Naive thymus-derived CD8-positive, alpha-beta T cell (primary cell): Measurements from ENCODE around the gene HS3ST5. TPM values are rescaled to one million over a fixed set of nuclear protein-coding genes. Genes with fewer than 3 reads are reported as not detected.
"Not testable (repeated sequence)": the region's sequence is repeated elsewhere in the genome, so short reads cannot be mapped to it uniquely, and the experiment has no call there.

ENCODE experiments used
- ATAC-seq, 2 donors: fragments of 150-1000 bp; cut with Tn5 transposase in 1 of 2; sonication (Bioruptor Pico), chemical (Tn5 transposase) in 1 of 2; 1 replicate in 1 of 2; 2 replicates in 1 of 2; pipeline ENCODE4 v1.10.0; 2021; ENCODE audit warnings: mild to moderate bottlenecking in 2 of 2, moderate library complexity in 2 of 2
- POLR2A ChIA-PET: fragments of 350-600 bp; sonication (Branson Sonifier 250); formaldehyde crosslinking; loops from one replicate; lab custom pipeline; 2021; ENCODE audit warnings: antibody characterized with exemption; lab: Charles Lee
- DNase-seq, 10 donors: peaks; one replicate each; pipeline versions ENCODE4 v3.0.0 to v3.0.0-alpha.2; 2020 to 2022
- H3K27ac Mint-ChIP-seq, 10 donors: one replicate each; pipeline ENCODE4 v1.8.0; 2020 to 2022; ENCODE audit warnings: mild to moderate bottlenecking in 10 of 10, mixed read lengths in 10 of 10, moderate library complexity in 4 of 10, inconsistent platforms in 1 of 10
- H3K27me3 Mint-ChIP-seq, 5 donors: one replicate each; pipeline ENCODE4 v1.8.0; 2021 to 2022; ENCODE audit warnings: mixed read lengths in 5 of 5
- H3K36me3 Mint-ChIP-seq, 3 donors: one replicate each; pipeline ENCODE4 v1.8.0; 2020 to 2022; ENCODE audit warnings: mixed read lengths in 3 of 3, mild to moderate bottlenecking in 2 of 3, inconsistent platforms in 1 of 3
- H3K4me1 Mint-ChIP-seq, 4 donors: one replicate each; pipeline ENCODE4 v1.8.0; 2021 to 2022; ENCODE audit warnings: mixed read lengths in 4 of 4
- H3K4me3 Mint-ChIP-seq, 10 donors: one replicate each; pipeline ENCODE4 v1.8.0; 2020 to 2022; ENCODE audit warnings: mild to moderate bottlenecking in 10 of 10, mixed read lengths in 10 of 10, moderate library complexity in 6 of 10, inconsistent platforms in 1 of 10
- H3K9me3 Mint-ChIP-seq, 9 donors: one replicate each; pipeline ENCODE4 v1.8.0; 2020 to 2022; ENCODE audit warnings: mixed read lengths in 9 of 9, mild to moderate bottlenecking in 3 of 9, inconsistent platforms in 1 of 9, moderate library complexity in 1 of 9
- polyA plus RNA-seq, 3 donors: library from polyadenylated mRNA; unstranded; fragments of 300-500 nt; fragmentation: Illumina TruSeq; gene quantifications; one replicate each; pipeline ENCODE4 v1.2.3, GENCODE V29; 2021
- total RNA-seq, 8 experiments: library from RNA in 2 of 8; stranded (reverse) in 2 of 8; gene quantifications; one replicate each; pipeline ENCODE4 v1.2.3 and lab custom pipeline; 2021 to 2026

The HS3ST5 gene
- total and polyA plus RNA-seq, 5 experiments from 2014 or later: not detected

GRCh38 chr6:114247101-114247500, 95.7 kb downstream of the HS3ST5 start:
- H3K36me3 Mint-ChIP-seq: no peaks in the 10 kb centered on the region
- no peak overlapping the region for H3K4me3 Mint-ChIP-seq
- H3K27ac Mint-ChIP-seq: no peak overlapping the region
- H3K27me3 Mint-ChIP-seq: peaks cover 0 to 1% (median 0%) of the 10 kb centered on the region in 5 donors
- no peaks in the 10 kb centered on the region for H3K4me1 Mint-ChIP-seq
- DNase-seq (no peak), ATAC-seq (no peak)
- H3K9me3 Mint-ChIP-seq: peaks cover 0 to 8% (median 0%) of the 10 kb centered on the region in 9 donors
- POLR2A ChIA-PET: no interaction called here

- no peak overlapping the region for H3K4me3 Mint-ChIP-seq
- ATAC-seq: no peak
- no peak for DNase-seq
- no peak overlapping the region for H3K27ac Mint-ChIP-seq
- H3K27me3 Mint-ChIP-seq: peaks cover 0 to 1% (median 0%) of the 10 kb centered on the region in 5 donors
- peaks cover 0 to 8% (median 0%) of the 10 kb centered on the region in 9 donors for H3K9me3 Mint-ChIP-seq
- POLR2A ChIA-PET: no interaction called here
- no peaks in the 10 kb centered on the region for H3K4me1 Mint-ChIP-seq
- no peaks in the 10 kb centered on the region for H3K36me3 Mint-ChIP-seq
Measured at GRCh38 chr6:114240796-114241195, 102.0 kb downstream of the HS3ST5 start.

- H3K9me3 Mint-ChIP-seq: peaks cover 0 to 5% (median 0%) of the 10 kb centered on the region in 9 donors
- DNase-seq (no peak), ATAC-seq (no peak)
- no peaks in the 10 kb centered on the region for H3K36me3 Mint-ChIP-seq
- H3K4me1 Mint-ChIP-seq: no peaks in the 10 kb centered on the region
- POLR2A ChIA-PET: no interaction called here
- H3K27me3 Mint-ChIP-seq: peaks cover 0 to 4% (median 0%) of the 10 kb centered on the region in 5 donors
- H3K27ac Mint-ChIP-seq: no peak overlapping the region
- H3K4me3 Mint-ChIP-seq: no peak overlapping the region
Measured at GRCh38 chr6:114228675-114229074, 114.1 kb downstream of the HS3ST5 start.

DNA sequence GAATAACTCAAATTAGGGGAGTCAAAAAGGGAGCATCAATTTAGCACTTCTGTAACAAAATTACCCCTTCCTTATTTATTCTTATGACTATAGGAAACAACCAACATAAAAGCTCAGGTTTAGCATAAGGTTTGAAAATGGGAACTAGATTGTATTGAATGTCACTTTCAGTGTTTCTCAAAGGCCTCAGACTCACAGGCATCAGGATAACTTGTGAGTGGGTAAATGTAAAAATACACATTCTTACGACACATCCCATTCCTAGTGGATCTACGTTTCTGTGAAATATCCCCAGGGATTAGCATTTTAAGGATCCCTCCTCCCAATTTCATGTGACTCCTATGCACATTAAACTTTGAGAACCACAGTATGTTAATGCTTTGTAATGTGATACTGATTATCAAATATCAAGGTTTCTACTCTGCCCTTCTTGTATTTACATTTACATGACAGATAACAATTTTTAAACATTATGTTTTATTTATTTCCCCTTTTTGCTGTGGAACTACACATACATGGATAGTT, 114.8 kb downstream of the HS3ST5 start:
- Mint-ChIP-seq H3K36me3 (no peaks in the 10 kb centered on the region), H3K27ac (no peak overlapping the region), H3K27me3 (peaks cover 0 to 4% (median 0%) of the 10 kb centered on the region in 5 donors), H3K9me3 (peaks cover 0 to 5% (median 0%) of the 10 kb centered on the region in 9 donors), H3K4me1 (no peaks in the 10 kb centered on the region), H3K4me3 (no peak overlapping the region)
- DNase-seq (no peak), ATAC-seq (no peak)
- POLR2A ChIA-PET: no interaction called here

GRCh38 chr6:114220241-114220640, 122.6 kb downstream of the HS3ST5 start:
- Mint-ChIP-seq H3K4me1 (no peaks in the 10 kb centered on the region), H3K27me3 (peaks cover 0 to 5% (median 0%) of the 10 kb centered on the region in 5 donors), H3K9me3 (peaks cover 0 to 8% (median 0%) of the 10 kb centered on the region in 9 donors), H3K27ac (no peak overlapping the region), H3K4me3 (no peak overlapping the region), H3K36me3 (no peaks in the 10 kb centered on the region)
- ATAC-seq: no peak
- POLR2A ChIA-PET: no interaction called here
- no peak for DNase-seq

GRCh38 chr6:114218437-114219340, 124.1 kb downstream of the HS3ST5 start:
- no peak for DNase-seq
- Mint-ChIP-seq H3K4me1 (no peaks in the 10 kb centered on the region), H3K36me3 (no peaks in the 10 kb centered on the region), H3K27ac (no peak overlapping the region), H3K27me3 (peaks cover 0 to 5% (median 0%) of the 10 kb centered on the region in 5 donors), H3K9me3 (peaks cover 0 to 8% (median 0%) of the 10 kb centered on the region in 9 donors), H3K4me3 (no peak overlapping the region)
- POLR2A ChIA-PET: no interaction called here
- no peak for ATAC-seq

GRCh38 chr6:114217996-114218395, 124.8 kb downstream of the HS3ST5 start:
- POLR2A ChIA-PET: not testable (repeated sequence)

GRCh38 chr6:114216789-114217467, 125.9 kb downstream of the HS3ST5 start:
- Mint-ChIP-seq H3K27ac (no peak overlapping the region), H3K4me3 (no peak overlapping the region), H3K27me3 (peaks cover 0 to 5% (median 0%) of the 10 kb centered on the region in 5 donors), H3K4me1 (no peaks in the 10 kb centered on the region), H3K9me3 (peaks cover 0 to 4% (median 0%) of the 10 kb centered on the region in 9 donors), H3K36me3 (no peaks in the 10 kb centered on the region)
- DNase-seq (no peak), ATAC-seq (no peak)
- POLR2A ChIA-PET: no interaction called here

More at GRCh38 chr6:114217996-114218395, 124.8 kb downstream of the HS3ST5 start:
- H3K27me3 Mint-ChIP-seq, H3K36me3 Mint-ChIP-seq, H3K9me3 Mint-ChIP-seq, ATAC-seq, H3K27ac Mint-ChIP-seq, H3K4me1 Mint-ChIP-seq, DNase-seq, H3K4me3 Mint-ChIP-seq: not testable (repeated sequence)

- Mint-ChIP-seq H3K9me3 (peaks cover 0 to 5% (median 0%) of the 10 kb centered on the region in 9 donors), H3K4me3 (no peak overlapping the region), H3K4me1 (no peaks in the 10 kb centered on the region), H3K36me3 (no peaks in the 10 kb centered on the region), H3K27me3 (peaks cover 0 to 2% (median under 1%) of the 10 kb centered on the region in 5 donors), H3K27ac (no peak overlapping the region)
- ATAC-seq (no peak), DNase-seq (no peak)
- POLR2A ChIA-PET: no interaction called here
Measured at GRCh38 chr6:114210467-114210866, 132.4 kb downstream of the HS3ST5 start.

DNA sequence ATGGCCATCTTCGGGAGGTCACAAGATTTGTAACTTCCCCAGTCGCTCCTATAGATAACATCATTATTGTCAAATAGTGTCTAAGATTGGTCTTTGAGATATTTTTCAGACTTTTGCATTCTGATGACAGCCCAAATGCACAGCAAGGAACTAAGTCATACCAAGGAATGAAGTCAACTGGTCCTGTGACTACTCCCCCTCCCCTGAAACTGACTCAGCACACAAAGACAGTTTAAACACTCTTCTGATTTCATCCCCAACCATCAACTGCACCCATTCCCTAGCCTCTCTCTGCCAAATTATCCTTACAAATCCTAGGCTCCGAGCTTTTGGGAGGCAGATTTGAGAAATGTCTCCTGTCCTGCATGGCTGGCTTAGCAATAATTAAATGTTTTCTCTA, 139.4 kb downstream of the HS3ST5 start:
- ATAC-seq (no peak), DNase-seq (no peak)
- H3K36me3 Mint-ChIP-seq: no peaks in the 10 kb centered on the region
- POLR2A ChIA-PET: no interaction called here
- H3K27ac Mint-ChIP-seq: no peak overlapping the region
- H3K4me1 Mint-ChIP-seq: no peaks in the 10 kb centered on the region
- H3K27me3 Mint-ChIP-seq: peaks cover 0 to 13% (median 9%) of the 10 kb centered on the region in 5 donors
- no peak overlapping the region for H3K4me3 Mint-ChIP-seq
- peaks cover 0 to 9% (median 0%) of the 10 kb centered on the region in 9 donors for H3K9me3 Mint-ChIP-seq

DNA sequence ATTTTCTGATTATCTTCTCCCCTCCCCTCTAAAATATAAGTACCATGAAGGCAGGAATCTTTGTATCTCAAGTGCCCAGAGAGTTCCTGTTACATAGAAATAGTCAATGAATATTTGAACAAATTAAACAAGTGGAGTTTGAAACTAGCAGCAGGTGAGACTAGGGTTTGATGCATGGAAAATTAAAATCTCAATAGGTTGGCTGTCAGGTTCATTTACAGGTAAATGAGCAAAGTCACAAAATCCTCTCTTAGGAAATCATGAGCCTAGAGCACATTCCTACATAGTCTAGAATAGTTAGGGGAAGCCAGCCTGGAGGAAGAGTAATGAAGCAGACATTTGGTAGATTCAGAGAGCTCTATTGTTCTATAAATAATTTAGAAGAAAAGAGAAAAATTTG, 140.4 kb downstream of the HS3ST5 start:
- Mint-ChIP-seq H3K27ac (no peak overlapping the region), H3K9me3 (peaks cover 0 to 9% (median 0%) of the 10 kb centered on the region in 9 donors), H3K4me3 (no peak overlapping the region), H3K27me3 (peaks cover 0 to 13% (median 9%) of the 10 kb centered on the region in 5 donors), H3K36me3 (no peaks in the 10 kb centered on the region), H3K4me1 (no peaks in the 10 kb centered on the region)
- POLR2A ChIA-PET: no interaction called here
- ATAC-seq (no peak), DNase-seq (no peak)

- POLR2A ChIA-PET: no interaction called here
- no peak for DNase-seq
- Mint-ChIP-seq H3K27me3 (peaks cover 0 to 13% (median 9%) of the 10 kb centered on the region in 5 donors), H3K4me1 (no peaks in the 10 kb centered on the region), H3K9me3 (peaks cover 0 to 9% (median 0%) of the 10 kb centered on the region in 9 donors), H3K4me3 (no peak overlapping the region), H3K36me3 (no peaks in the 10 kb centered on the region), H3K27ac (no peak overlapping the region)
- no peak for ATAC-seq
Measured at GRCh38 chr6:114200891-114201290, 141.9 kb downstream of the HS3ST5 start.
